EL (cell line): ENCODE measurements around the gene HEMGN.
"Not testable (repeated sequence)": the region's sequence is repeated elsewhere in the genome, so short reads cannot be mapped to it uniquely, and the experiment has no call there.

Experiments
- DNase-seq: peaks from one replicate; pipeline ENCODE4 v3.0.0-alpha.2; 2016

The HEMGN gene

DNA sequence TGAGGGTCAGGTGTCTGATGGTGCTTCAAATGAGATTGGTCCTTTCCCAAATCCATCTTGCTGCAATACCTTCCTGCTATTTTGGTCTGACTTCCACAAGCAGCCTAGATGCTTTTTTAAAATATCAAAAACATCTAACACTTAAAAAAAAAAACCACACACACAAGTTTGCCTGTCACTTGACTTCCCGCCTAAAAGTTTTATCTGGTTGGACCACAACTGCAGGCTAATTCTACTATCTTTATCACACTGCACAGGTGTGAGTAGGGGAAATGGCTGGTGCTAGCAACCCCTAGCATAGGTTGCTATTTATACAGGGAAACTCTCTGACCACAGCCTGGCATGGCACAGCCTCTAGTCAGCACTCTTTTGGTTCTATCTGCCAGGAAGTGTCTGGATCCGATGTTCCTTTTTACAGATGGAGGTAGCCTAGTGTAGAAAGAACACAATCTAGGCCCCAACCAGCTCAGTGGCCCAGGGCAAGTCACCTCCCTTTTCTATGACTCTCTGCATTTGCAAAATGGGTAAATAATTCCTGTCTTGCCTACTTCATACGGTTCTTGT lies at the start of gene HEMGN:
Gene HEMGN (minus strand): TSS at position 92 of the 564 bp plus-strand sequence. CDS start 36 bp downstream, at position 56.
- no peak for DNase-seq

GRCh38 chr9:97987487-97987886 lies 49.5 kb upstream of the HEMGN start:
- no peak for DNase-seq

DNA sequence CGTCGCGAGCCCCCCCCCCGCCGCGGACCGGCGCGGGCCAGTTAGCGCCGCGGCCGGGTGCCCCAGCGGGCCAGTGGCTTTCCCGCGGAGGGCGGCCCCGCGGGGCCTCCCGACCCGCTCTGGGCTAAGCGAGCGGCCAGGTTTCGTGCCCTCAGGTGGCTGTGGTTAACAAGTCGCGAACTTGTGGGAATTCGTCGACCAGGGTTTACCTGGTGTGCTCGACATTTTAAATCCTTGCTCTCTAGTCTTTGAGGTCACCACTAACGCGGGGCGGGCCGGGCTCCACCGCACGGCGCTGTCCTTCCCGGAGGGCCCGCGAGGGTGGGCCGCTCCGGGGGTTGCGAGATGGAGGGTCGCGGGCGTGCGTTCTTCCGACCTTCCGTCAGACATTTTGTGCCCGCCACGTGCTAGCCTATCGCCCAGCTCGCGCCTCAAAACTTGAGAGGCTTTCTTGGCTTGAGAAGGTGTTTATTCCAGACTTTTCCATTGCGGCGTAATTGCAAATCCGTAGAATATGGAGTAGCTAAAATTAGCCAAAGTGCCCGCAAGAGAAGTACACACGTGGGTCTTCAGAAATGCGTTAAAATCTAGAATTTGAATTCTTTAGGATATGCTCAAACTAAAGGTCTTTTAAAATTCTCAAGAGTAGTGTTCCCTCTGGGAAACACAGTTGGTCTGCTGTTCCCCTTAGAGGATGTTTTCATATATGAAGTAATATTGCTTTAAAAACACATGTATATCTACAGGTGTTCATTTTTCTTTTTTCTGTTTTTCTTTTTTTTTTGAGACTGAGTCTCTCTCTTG lies 47.3 kb upstream of the HEMGN start:
- peak; percentile 39 for DNase-seq

DNA sequence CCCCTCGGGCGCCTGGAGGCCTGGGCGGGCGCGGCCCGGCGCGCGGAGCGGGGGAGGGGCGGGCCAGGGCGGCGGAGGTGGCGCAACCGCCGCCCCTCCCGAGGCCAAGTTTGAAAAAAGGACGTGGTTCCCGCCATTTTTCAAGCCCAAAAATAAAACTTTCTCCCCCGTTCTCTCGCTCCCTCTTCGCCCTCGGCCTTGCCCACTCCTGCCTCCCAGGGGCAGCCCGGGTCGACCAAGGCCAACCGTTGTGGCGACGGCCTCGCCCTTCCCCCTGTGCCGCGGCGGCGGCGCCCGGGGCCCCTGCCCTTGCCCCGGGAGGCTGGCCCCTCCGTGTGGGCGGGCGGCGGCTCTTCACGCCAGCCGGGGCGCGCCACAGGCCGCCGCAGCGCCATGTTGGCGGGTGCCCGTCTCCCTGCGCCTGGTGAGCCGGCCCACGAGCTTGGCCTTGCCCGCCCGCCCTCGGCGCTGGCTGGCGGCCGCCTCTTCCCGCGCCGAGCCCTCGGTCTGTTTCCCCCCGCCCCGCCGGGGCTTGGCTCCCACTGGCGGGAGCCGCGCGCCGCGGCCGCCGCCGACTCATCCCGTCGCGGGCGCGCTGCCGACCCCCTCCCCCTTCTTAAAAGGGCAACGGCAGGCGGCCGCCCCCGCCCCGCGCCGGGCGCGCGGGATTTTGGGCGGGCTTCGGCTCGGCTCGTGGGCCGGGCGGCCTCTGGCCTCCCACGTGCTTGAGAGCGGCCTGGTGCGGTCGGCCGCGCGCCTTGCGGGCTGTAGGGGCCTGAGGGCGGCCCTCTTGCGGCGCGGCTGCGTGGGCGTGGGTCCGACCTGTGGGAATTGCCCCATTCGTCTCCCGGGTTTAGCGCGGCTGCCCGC lies 46.5 kb upstream of the HEMGN start:
- peak; percentile 79 for DNase-seq

DNA sequence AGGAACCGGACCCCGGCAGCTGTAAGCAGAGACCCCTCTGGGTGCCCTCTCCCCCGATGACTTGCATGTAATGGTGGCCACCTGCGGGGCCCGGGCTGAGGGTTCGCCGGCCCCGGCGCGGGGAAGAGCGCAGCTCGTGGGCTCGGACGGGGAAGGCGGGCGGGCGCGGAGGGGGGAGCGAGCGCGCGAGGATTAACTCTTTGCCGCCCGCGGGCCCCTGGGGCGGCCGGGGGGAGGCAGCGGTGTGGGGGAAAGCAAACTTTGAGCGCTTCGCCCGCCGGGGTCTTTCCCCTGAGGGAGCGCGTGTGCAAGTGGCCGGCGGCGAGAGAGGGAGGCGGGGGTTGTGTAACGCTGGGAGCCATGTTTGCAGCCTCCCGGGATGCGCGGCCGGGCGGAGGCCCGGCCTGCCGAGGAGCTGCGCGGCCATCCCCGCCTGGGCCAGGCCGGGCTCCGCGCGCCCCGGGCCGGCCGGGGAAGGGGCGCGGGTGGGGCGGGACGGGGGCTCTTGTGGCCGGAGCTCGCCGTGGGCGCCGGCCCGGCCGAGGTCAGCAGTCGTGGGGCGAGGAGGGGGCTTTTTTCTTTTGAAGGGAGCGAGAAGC lies 45.7 kb upstream of the HEMGN start:
- DNase-seq: peak; percentile 44

DNA sequence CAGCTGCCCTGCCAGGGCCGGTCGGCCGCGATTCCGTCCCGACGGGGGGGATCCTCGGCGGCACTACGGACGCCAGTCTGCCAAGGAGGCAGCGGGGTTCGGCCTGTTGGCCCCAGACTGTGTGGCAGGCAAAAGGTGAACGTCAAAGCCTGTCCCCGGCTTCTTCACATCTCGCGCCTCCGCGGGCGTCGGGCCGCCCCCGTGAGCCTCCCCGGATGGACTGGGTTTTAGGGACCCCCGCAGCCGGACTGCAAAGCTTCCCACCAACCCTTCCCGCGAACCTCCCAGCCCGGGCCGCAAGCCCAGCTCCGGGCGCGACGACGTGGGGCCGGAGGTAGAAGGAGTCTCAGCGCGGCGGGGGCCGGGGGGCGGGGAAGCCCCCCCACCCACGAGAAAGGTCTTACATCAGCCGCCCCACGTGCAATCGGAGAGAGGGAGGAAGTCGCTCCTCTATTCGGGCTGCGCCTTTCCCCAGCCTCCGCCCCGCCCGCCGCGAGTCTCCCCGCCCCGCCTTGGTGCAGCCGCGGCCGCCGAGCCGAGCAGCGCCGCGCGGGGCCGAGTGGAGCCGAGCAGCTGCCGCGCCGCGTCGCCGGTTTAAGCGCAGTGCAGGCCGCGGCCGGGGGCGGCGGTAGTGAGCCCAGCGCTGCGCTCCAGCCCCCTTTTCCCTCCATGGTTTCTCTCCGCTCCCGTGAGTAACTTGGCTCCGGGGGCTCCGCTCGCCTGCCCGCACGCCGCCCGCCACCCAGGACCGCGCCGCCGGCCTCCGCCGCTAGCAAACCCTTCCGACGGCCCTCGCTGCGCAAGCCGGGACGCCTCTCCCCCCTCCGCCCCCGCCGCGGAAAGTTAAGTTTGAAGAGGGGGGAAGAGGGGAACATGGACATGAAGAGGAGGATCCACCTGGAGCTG lies 45.0 kb upstream of the HEMGN start, which contains the start of gene ANP32B:
Gene ANP32B (plus strand): TSS at position 659 of the 906 bp plus-strand sequence. CDS start 215 bp downstream, at position 874.
- peak; percentile 94 for DNase-seq

DNA sequence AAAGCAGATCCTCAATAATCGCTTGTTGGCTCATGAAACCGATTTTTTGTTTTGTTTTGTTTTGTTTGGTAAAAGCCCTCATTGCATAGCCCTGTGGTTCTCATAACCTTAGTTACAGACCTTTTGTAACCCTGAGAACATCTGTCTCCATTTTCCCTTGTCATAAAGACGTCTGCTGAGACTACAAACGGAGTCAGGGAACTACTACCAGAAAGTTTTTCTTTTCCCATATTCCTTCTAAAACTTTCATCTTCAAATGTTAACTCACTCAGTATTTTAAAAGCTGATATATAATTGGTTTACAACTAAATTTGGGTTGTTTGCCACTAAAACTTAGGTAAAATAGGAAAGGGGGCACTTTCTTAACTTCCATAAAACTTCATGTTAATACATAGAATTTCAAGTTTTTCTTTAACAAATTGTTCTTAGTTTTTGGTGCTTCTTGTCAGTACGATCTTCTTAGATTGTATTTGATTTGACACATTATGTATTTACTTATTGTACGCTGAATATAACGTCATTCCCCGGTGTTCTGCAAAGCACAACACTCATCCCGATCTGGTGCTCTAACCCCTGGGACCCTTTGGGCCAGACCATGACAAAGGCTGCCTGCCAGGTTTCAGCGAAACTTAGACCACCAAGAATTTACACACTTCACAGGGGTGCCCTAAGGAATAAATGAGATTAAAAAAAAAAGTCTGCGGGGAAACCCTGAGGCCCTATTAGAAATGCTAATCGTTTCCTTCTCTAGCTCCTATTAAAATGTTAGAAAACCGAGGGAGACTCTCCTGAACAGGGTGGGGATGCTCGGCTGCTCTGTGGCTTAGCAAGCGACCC lies 44.1 kb upstream of the HEMGN start:
- DNase-seq: no peak

- no peak for DNase-seq
Measured at GRCh38 chr9:97980918-97981845, 43.2 kb upstream of the HEMGN start.

DNA sequence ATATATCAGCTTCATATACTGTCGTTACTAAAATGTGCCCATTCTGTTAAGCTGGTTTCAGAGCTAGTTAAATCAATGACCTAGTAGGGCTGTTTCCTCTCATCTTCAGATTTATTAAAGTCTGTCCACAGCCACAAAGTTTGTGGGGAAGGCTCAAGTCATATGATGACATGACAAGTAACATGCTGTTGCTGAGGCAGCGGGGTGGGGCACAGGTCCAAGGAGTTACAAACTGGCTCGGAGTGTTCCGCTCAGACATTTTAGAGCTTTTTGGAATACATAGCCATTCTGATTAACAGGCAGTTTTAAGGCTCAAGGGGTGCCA lies 42.5 kb upstream of the HEMGN start:
- DNase-seq: no peak

DNA sequence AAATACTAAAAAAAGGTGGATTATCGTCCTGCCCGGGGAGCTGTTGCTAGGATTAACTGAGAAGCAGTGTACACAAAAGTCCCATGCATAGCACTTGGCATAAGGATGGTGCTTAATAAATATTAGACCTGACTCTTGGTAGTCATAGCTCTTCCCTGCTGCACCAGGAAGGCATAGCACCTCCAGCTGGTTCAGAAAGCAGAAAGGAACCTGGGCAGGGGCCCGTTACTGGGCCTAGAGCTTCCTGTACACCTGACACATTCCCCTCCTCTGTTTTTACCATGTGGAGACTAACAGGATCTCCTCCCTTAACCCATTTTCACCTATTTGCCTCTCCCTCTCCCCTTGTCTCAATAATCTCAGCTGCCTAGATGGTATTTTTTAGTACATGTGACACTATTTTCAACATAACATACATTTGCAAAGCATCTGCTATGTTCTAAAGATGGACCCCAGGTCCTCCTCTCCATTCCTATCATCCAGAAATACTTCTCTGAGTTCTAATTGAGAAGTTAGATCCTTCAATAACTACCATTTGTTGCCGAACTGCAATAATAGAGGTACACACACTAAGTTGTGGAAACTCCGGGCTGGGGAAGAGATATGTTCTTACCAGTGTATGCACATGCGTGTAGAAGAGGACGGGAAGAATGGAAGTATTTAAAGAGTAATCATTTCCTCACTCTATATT lies 42.0 kb upstream of the HEMGN start:
- DNase-seq: no peak

GRCh38 chr9:97978371-97979130 lies 40.6 kb upstream of the HEMGN start:
- no peak for DNase-seq

DNA sequence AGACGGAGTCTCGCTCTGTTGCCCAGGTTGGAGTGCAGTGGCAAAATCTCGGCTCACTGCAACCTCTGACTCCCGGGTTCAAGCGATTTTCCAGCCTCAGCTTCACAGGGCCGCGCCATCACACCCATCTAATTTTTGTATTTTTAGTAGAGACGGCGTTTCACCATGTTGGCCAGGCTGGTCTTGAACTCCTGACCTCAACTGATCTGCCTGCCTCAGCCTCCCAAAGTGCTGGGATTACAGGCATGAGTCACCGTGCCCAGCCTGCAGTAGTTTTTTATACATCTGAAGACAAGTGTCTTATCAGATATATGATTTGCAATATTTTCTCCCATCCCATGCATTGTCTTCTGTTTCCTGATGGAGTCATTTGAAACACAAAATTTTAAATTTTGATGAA lies 38.7 kb upstream of the HEMGN start:
- DNase-seq: not testable (repeated sequence)

DNA sequence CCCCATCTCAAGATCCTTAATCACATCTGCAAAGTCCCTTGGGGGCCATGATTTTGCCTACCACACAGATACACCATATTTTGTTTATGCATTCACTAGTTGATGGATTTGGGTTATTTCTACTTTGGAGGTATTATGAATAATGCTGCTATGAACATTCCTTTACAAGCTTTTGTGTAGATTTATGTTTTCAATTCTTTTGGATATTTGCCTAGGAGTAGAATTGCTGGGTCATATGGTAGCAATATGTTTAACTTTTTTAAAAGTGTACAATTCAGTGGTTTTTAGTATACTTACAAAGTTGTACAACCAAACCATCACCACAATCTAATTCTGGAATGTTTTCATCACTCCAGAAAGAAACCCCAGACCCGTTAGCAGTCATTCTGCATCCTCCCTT lies 37.4 kb upstream of the HEMGN start:
- no peak for DNase-seq

GRCh38 chr9:97972753-97973152 lies 34.8 kb upstream of the HEMGN start:
- DNase-seq: no peak

GRCh38 chr9:97970165-97970564 lies 32.2 kb upstream of the HEMGN start:
- DNase-seq: no peak

GRCh38 chr9:97969014-97969413 lies 31.0 kb upstream of the HEMGN start:
- no peak for DNase-seq

- no peak for DNase-seq
Measured at GRCh38 chr9:97966493-97966892, 28.5 kb upstream of the HEMGN start.

DNA sequence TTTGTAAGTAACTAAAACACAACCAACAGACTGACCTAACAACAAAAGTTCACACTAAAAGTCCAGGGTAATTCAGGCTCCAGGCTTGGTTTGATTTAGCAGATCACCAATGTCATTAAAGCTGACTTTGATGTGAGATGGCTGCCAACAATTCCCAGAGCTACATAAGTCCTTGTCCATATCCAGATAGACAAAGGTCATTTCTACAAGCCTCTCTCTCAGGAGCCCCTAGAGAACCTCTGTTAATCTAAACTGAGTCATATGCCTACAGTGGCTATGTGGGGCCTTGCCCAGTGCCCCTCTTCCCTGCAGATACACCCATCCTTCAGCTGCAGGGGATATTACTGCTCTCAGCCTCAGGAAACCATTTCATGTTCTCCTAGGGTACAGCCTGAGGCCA lies 26.9 kb upstream of the HEMGN start:
- DNase-seq: no peak

- no peak for DNase-seq
Measured at GRCh38 chr9:97963232-97963631, 25.3 kb upstream of the HEMGN start.
